Activated CD4-positive, alpha-beta T cell treated with anti-CD3 and anti-CD28 coated beads for 1 hour (primary cell): ENCODE measurements around the gene TMEM250.

Experiments used
- DNase-seq: peaks from one replicate; pipeline ENCODE4 v3.0.0-alpha.2; 2020

Gene TMEM250

GRCh38 chr9:136093995-136094881 lies 24.4 kb downstream of the TMEM250 start:
- DNase-seq, result peak; percentile 44

- DNase-seq, result no peak
These were observed 25.2 kb downstream of the TMEM250 start for GRCh38 chr9:136093346-136093986.

GRCh38 chr9:136092741-136093140 lies 25.9 kb downstream of the TMEM250 start:
- no peak for DNase-seq

GRCh38 chr9:136092353-136092650 lies 26.4 kb downstream of the TMEM250 start:
- DNase-seq, result no peak

- no peak for DNase-seq
These were observed 26.9 kb downstream of the TMEM250 start for GRCh38 chr9:136091582-136092352.

GRCh38 chr9:136090768-136091581 lies 27.7 kb downstream of the TMEM250 start:
- DNase-seq, result no peak

- DNase-seq, result no peak
These were observed 28.5 kb downstream of the TMEM250 start for GRCh38 chr9:136090056-136090735.

- DNase-seq, result no peak
These were observed 29.0 kb downstream of the TMEM250 start for GRCh38 chr9:136089697-136090045.

GRCh38 chr9:136088939-136089696 lies 29.6 kb downstream of the TMEM250 start:
- DNase-seq, result no peak

- no peak for DNase-seq
These were observed 30.2 kb downstream of the TMEM250 start for GRCh38 chr9:136088481-136088938.

- DNase-seq, result no peak
These were observed 30.8 kb downstream of the TMEM250 start for GRCh38 chr9:136087741-136088480.

- no peak for DNase-seq
These were observed 31.5 kb downstream of the TMEM250 start for GRCh38 chr9:136086951-136087740.

GRCh38 chr9:136086213-136086881 lies 32.3 kb downstream of the TMEM250 start:
- no peak for DNase-seq

GRCh38 chr9:136085815-136086212 lies 32.9 kb downstream of the TMEM250 start:
- no peak for DNase-seq

GRCh38 chr9:136084063-136084944 lies 34.4 kb downstream of the TMEM250 start:
- no peak for DNase-seq

- DNase-seq, result no peak
These were observed 35.1 kb downstream of the TMEM250 start for GRCh38 chr9:136083558-136084062.

- DNase-seq, result no peak
These were observed 35.9 kb downstream of the TMEM250 start for GRCh38 chr9:136082496-136083361.
